HG03039 (cell line): ENCODE data around the gene GAD1.

ENCODE experiments used
- ATAC-seq: cut with Tn5 transposase; IDR thresholded peaks from one replicate; pipeline ENCODE4 v1.9.1; 2021; ENCODE audit warnings: mild to moderate bottlenecking, moderate library complexity; ENCODE audit not compliant: unreplicated experiment

GAD1 gene

DNA sequence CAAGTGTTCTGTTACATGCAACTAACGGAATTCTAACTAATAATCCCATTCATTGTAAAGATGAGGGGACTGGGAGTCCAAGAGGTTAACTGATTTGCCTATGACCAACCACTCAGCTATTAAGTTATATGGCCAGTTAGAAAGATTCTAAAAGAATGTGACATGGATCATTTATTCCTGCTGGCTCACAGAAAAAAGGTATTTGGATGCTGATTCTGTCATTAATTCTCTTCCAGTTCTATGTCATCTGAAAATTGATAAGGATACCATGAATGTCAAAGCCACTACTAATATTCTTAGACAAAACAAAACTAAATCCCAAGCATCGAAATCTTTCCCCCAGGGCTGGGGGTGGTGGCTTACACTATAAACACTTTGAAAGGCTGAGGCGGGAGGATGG lies 71.2 kb downstream of the GAD1 start:
- no peak for ATAC-seq

DNA sequence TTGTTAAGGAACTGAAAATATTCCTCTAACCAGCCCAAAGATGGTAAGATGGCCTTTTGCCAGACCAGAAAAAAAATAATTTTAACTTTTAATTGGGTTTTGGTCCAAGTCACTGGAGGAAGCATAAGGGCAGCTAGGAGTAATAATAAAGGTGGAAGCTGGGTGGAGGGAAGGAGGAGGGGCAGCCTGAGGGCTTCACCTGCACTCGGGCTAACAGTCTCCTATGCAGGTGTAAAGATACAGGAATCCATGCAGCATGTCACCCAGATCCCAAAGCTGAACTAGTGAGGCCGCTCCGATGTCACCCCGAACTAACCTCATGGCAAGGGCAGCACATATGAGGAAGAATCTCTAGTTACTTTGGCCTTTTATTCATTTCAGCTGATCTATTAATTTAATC lies 75.2 kb downstream of the GAD1 start:
- ATAC-seq: no peak

GRCh38 chr2:170892391-170892951 lies 75.8 kb downstream of the GAD1 start:
- ATAC-seq: no peak

GRCh38 chr2:170895023-170895757 lies 78.5 kb downstream of the GAD1 start:
- ATAC-seq: no peak

DNA sequence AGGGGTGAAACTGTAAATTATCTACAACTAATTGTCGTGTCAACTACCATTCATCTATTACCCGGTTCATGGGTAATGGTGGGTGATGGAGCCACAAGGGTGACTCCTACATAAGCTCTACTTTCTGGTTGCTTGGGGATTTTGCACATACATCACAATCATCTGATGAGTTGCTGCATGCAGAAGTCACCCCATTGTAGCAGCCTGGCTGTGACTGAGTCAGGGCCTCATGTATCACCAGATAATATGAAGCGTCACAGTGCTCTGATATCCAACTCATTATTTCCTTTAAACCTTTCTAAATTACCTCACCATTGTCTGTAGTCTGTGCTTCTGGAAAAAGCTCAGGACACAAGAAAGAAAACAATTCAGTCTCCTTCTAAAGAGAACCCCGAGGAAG lies 79.9 kb downstream of the GAD1 start:
- ATAC-seq: no peak

GRCh38 chr2:170897108-170897507 lies 80.4 kb downstream of the GAD1 start:
- ATAC-seq: no peak

GRCh38 chr2:170905864-170906263 lies 89.2 kb downstream of the GAD1 start:
- no peak for ATAC-seq
